NB4 (cell line): ENCODE measurements around the gene METTL26.

Experiments
- DNase-seq: peaks from one replicate; pipeline ENCODE4 v3.0.0; 2010; ENCODE audit warnings: low read depth
- H3K4me3 ChIP-seq: one replicate; pipeline ENCODE4 v1.5.1; 2011; ENCODE audit warnings: mild to moderate bottlenecking, low read depth, low read length, moderate library complexity
- MYC ChIP-seq: IDR thresholded peaks from 2 replicates; pipeline ENCODE4 v1.6.1; 2011; ENCODE audit warnings: low read depth, low read length
- POLR2A ChIP-seq: IDR thresholded peaks from 2 replicates; pipeline ENCODE4 v1.6.1; 2011; ENCODE audit warnings: mild to moderate bottlenecking; ENCODE audit not compliant: insufficient read length; ENCODE audit errors: extremely low read depth
- TF ChIP-seq, protein P1 (sequence below): IDR thresholded peaks from 2 replicates; pipeline ENCODE4 v1.6.1; 2011; ENCODE audit warnings: low read depth, low read length
- TF ChIP-seq, protein P2 (sequence below): IDR thresholded peaks from one replicate; pipeline ENCODE4 v1.5.1; 2012; ENCODE audit warnings: low read depth, low read length

METTL26 gene

DNA sequence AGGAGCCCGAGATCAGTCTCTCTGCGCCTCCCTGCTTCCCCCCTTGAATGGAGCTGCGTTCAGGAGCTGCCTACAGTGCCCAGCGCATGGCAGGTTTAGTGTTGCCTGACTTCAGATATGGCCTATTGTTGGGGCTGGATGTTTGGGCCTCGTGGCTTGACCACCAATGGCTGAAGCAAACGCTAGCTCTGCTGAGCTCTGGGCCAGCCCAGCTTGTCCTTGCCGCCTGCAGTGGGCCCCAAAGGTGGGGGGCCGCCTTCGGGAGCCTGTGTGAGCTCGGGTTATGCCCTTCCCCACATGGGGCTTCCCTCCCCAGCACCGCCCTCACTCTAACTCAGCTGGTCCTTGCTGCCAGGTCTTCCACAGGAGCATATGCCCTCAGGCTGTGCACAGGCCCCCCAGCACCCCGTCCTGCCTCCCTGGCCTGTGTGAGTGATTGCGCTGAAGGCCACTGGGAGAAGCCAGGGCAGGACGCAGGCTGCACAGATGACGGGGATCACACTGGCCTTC lies 2.0 kb upstream of the METTL26 start:
- TF ChIP-seq, protein P1, sequence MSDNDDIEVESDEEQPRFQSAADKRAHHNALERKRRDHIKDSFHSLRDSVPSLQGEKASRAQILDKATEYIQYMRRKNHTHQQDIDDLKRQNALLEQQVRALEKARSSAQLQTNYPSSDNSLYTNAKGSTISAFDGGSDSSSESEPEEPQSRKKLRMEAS: no peak
- TF ChIP-seq POLR2A: no peak
- TF ChIP-seq, protein P2, sequence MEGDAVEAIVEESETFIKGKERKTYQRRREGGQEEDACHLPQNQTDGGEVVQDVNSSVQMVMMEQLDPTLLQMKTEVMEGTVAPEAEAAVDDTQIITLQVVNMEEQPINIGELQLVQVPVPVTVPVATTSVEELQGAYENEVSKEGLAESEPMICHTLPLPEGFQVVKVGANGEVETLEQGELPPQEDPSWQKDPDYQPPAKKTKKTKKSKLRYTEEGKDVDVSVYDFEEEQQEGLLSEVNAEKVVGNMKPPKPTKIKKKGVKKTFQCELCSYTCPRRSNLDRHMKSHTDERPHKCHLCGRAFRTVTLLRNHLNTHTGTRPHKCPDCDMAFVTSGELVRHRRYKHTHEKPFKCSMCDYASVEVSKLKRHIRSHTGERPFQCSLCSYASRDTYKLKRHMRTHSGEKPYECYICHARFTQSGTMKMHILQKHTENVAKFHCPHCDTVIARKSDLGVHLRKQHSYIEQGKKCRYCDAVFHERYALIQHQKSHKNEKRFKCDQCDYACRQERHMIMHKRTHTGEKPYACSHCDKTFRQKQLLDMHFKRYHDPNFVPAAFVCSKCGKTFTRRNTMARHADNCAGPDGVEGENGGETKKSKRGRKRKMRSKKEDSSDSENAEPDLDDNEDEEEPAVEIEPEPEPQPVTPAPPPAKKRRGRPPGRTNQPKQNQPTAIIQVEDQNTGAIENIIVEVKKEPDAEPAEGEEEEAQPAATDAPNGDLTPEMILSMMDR: no peak
- TF ChIP-seq MYC: no peak
- DNase-seq: no peak
- H3K4me3 ChIP-seq: no peak overlapping the region

DNA sequence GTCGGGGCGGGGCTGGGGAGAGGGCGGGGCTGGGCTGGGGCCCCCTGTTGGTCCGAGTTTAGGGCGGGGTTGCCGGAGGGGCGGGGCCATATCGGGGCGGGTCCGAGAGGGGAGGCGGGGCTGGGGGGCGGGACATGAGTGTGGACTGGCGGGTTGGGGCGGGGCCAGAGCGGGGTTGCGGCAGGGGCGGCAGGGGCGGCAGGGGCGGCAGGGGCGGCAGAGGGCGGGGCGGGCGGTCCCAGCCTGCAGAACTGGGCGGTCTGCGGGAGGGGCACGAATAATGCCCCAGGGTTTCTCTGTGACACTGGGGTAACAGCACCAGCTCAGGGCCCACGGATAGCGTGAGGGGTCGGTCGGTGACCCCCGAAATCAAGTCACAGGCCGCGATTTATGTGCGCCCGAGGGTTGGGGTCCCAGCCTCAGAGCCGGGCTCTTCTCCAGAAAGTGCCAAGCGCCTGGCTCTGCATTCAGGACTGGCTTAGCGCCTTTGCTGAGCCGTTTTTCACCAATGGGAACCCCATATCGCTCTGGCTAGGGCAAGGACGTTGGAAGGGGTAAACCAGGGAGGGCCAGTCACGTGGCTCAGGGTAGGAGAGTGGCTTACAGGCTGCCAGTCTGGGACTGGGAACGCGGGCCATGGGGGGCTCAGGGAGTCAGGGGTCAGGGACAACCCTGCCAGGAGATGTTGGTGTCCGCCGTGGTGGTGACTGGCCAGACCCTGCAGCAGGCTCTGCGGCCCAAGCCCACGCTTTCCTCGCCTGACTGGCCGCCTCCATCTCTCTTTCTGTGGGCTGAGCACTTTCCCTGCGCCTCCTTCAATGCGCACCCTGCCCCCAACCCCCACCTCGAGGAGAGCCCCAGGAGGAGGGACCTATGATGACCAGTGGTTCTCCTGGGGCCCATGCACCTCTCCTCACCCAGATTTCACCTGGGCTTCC lies 1.2 kb upstream of the METTL26 start:
- TF ChIP-seq, protein P1: no peak
- TF ChIP-seq MYC (no peak), POLR2A (no peak)
- TF ChIP-seq, protein P2: no peak
- DNase-seq: peak; percentile 83
- H3K4me3 ChIP-seq: peak overlapping the region; percentile 59

DNA sequence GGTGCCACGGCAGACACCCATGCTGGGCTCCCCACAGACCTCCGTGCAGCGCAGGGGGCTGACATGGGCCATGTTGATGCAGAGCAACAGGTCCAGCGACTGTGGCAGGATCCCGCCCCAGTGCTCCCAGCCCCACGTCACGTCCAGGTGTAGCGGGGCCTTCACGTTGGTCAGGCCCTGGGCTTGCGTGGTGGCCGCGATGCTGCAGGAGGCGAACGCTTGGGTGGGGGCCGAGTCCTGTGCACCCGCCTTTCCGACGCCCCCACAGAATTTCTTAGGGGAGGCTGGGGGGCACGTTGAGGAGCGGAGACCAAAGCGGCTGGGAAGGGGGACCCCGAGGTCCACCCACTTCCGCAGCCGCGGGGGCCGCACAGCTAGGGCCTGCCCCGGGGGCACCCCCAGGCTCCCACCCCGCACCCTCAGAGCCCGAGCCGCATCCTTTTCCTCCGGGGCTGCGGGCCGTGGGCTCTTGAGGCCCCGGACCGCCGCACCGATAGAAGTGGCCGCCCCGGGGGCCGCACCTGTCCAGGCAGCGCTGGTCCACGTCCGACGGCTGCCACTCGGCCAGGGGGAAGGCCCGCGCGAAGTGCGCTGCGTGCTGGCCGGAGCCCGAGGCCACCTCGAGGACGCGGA lies 416 bp downstream of the METTL26 start:
- peak; percentile 24 for DNase-seq
- peak overlapping the region; percentile 64 for H3K4me3 ChIP-seq
- TF ChIP-seq, protein P2: no peak
- no peak for TF ChIP-seq POLR2A
- TF ChIP-seq MYC: no peak
- TF ChIP-seq, protein P1: no peak

DNA sequence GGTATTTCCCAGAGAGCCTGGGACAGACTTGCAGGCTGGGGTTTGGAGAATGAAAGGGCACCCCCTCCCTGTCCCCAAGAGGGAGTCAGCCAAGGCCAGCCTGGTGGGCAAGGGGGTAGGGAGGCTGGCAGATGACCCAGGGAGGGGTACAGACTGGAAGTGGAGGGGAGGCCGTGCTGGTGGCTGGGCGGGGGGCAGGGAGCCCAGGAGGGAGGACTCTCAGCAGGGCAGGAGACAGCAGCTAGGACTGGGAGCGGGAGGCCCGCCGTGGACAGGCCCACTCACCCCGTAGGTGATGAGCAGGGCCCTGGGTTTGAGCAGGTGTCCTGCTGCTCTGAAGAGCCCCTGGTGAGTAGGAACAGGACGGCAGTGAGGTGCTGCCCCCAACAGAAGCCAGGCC lies 1.1 kb downstream of the METTL26 start:
- no peak for DNase-seq
- TF ChIP-seq, protein P1: no peak
- peak overlapping the region; percentile 64 for H3K4me3 ChIP-seq

DNA sequence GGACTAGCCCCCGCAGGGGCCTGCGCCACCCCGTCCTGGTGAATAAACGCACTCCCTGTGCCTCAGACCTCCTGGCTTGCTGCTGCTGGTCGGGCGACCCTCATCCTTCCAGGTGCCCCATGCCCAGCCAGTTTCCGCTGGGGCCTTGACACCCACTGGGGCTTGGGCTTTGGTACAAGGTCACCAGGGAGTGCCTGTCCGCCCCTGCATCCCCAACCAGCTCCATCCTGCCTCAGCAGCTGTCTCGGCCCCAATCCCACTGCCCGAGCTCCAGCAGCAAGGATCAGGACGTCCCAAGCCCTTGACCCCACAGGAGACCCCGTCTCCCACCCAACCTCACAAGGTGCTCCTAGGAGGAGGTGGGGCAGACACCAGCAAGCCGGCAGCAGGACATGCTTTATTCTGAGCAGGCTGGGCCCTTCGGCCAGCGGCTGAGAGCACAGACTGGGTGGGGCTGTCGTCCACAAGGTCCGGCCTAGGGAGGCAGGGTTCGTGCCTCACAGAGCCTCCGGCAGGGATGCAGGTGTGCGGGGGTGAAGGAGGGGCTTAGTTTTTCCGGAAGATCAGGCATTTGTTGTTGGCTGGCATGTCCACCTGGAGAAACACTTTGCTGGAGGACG lies 1.9 kb downstream of the METTL26 start:
- no peak for TF ChIP-seq POLR2A
- no peak for TF ChIP-seq MYC
- TF ChIP-seq, protein P2: no peak
- TF ChIP-seq, protein P1: no peak
- DNase-seq: no peak

More for the DNA sequence above, 1.9 kb downstream of the METTL26 start:
- H3K4me3 ChIP-seq: no peak overlapping the region
